Stimulated activated CD8-positive, alpha-beta memory T cell treated with anti-CD3 and anti-CD28 coated beads, Interleukin-12 subunit alpha, Interleukin-12 subunit beta, amount 100 ng/mL, for 24 hours (primary cell): ENCODE measurements around the gene TSPAN9.

Experiments
- DNase-seq: peaks from one replicate; pipeline ENCODE4 v3.0.0-alpha.2; 2020; ENCODE audit errors: extremely low read depth

Gene TSPAN9

GRCh38 chr12:3187846-3188770, 110.9 kb downstream of the TSPAN9 start:
- no peak for DNase-seq

- no peak for DNase-seq
These were observed 112.1 kb downstream of the TSPAN9 start for GRCh38 chr12:3189282-3189681.

GRCh38 chr12:3190101-3190500, 112.9 kb downstream of the TSPAN9 start:
- DNase-seq: no peak

DNA sequence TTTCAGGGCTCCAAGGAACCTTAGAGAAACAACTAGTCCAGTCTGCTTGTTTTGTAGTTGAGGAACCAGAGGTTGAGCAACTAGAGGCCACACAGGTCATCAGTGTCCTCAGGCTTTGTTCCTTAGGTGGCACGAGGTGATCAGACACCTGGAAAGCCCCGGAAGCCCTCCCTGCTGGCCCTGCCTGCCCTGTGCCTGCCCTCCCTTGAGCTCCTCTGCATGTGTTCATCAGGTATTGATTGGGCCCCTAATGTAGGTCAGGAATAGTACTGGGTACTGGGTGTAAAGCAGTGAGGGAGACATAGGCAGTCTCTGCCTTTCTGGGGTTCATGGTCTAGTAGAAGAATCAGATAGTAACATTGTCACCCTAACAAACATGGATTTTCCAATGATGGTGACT, 114.3 kb downstream of the TSPAN9 start:
- DNase-seq: no peak

GRCh38 chr12:3192221-3192620, 115.0 kb downstream of the TSPAN9 start:
- no peak for DNase-seq

DNA sequence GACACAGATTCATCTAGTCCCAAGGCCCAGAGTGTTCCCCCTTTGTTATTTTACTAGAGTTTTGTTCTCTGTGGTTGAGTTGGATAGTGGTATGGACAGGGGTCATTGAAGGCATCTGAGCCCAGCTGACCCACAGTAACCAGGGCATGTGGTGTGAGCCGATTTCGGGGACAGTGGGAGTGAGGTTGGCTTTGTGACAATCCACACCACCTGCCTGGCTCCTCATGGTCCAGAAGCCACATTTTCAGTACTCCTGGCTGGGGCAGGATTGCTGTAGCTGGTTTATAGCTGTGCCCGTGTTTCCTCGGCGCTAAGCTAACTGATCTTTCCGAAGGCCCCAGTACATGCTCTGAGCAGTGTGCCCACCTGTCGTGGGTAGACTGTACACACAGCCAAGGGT, 116.0 kb downstream of the TSPAN9 start:
- DNase-seq: no peak

DNA sequence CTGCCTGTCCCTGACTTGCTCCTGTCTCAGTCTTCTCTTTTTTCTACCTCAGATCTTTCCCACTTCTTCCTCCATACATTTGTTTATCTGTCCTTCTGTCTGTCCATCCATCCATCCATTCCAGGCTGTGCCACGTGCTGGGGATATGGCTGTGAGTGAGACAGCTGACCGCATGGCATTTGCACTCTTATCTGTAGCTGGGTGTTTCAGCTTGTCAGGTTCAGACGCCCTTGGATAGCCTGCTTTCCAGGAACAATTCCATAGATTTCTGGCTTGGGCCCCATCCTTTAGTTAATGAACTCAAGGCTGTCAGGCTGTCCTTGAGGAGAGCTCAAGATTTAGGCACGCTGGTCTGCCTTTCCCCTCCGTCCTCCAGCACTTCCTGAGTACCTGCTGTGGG, 116.6 kb downstream of the TSPAN9 start:
- no peak for DNase-seq

DNA sequence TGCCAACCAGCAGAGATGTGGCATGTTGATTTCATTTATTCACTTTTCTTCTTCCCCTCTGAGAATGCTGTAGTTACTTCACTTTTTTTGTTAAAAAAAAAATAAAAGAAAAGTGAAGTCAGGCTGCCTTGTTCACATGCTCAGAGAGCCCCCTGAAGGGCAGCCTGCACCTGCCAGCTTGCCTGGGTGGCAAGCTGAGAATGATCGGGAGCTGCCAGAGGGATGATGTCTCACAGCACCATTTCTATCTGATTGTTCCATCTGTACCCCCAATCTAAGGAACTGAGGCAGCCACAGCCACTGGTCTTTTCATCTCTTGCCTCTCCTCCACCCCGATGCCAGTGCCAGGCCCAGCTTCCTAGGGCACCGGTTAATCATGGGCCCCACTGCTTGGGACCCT, 118.2 kb downstream of the TSPAN9 start:
- no peak for DNase-seq

GRCh38 chr12:3195859-3196483, 118.8 kb downstream of the TSPAN9 start:
- DNase-seq: no peak

- no peak for DNase-seq
These were observed 119.3 kb downstream of the TSPAN9 start for GRCh38 chr12:3196488-3196887.

GRCh38 chr12:3197131-3197818, 120.1 kb downstream of the TSPAN9 start:
- DNase-seq: no peak

GRCh38 chr12:3199551-3200031, 122.4 kb downstream of the TSPAN9 start:
- DNase-seq: no peak

DNA sequence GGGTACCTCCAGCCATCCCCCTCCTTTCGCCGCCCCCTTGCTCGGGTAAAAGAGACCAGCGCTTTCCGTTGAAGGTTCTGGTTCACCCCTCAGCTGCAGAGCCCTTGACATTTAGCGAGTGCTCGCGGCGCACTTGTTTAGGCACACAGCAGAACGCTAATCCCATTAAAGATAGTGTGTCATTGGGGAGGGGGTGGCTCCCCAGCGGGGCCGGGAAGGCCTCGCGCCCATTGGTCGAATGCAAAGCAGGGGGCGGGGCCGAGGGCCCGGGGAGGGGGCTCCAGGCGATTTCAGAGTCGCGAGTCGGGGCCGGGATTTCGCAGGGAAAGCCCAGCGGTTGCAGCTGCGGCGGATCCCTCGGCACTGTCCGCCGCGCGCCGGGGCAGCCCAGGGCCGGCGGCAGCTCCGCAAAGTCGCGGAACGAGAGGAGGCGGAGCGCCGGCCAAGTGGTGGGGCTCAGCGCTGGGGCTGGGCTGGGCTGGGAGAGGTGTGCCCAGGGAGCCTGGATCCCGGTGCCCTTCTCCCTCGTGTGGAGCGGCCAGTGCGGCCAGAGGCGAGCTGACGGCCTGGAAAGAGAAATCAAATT, 122.9 kb downstream of the TSPAN9 start:
- DNase-seq: no peak

- DNase-seq: no peak
These were observed 123.6 kb downstream of the TSPAN9 start for GRCh38 chr12:3200814-3201233.

GRCh38 chr12:3201339-3202051, 124.3 kb downstream of the TSPAN9 start:
- no peak for DNase-seq

- DNase-seq: no peak
These were observed 124.9 kb downstream of the TSPAN9 start for GRCh38 chr12:3202096-3202495.

- peak; percentile 10 for DNase-seq
These were observed 125.7 kb downstream of the TSPAN9 start for GRCh38 chr12:3202734-3203446.

DNA sequence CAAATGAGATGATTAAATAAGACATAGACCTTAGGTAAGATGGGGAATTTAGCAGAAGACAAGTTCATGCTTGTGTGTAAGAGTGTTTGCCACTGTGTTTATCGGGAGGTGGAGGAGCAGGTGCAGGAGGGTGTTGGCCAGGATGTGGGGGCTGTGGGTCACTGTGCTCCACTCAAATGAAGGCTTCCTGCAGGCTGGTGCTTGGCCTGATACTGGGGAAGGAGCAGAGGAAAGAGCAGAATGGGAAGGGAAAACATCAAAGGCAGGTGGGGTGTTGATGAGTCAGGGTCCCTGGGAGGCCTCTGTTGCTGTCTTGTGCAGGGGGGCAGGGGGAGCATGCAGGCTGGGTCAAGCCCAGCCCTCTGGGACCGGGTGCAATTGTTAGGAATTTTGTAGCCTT, 126.5 kb downstream of the TSPAN9 start:
- DNase-seq: no peak

DNA sequence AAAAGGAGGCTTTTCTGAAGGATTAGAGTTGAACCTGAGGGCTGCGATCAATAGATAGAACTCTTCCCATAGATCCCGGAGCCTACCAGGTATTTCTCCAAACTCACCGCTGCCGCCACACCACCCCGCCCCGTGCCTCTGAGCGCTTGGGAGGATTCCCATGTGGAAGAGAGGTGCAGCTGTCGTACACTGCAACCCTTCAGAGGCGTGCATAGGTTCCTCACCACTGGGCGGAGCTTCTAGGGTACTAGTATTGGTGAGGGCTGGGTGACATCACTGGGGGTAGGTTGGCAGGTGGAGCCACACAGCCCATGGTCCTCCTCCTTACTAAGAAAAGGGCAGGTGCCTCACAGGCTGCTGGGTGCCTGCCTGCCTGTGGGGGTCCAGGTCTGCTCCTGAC, 127.0 kb downstream of the TSPAN9 start:
- no peak for DNase-seq

GRCh38 chr12:3204730-3205531, 127.8 kb downstream of the TSPAN9 start:
- DNase-seq: no peak
